Loucy (cell line): ENCODE data around the gene ABHD14A.

ENCODE experiments used
- H2AFZ ChIP-seq: fragments of 200-600 bp; sonication (generic); 2 replicates; pipeline ENCODE4 v1.6.0; 2016; ENCODE audit warnings: antibody characterized with exemption, mild to moderate bottlenecking, low read length, moderate library complexity
- H3F3A ChIP-seq: fragments of 200-600 bp; 2 replicates; pipeline ENCODE4 v1.6.0; 2016; ENCODE audit warnings: antibody characterized with exemption, low read depth, mild to moderate bottlenecking
- H3K27me3 ChIP-seq: fragments of 200-600 bp; sonication (generic); 2 replicates; pipeline ENCODE4 v1.6.1; 2014; ENCODE audit warnings: low read length, mild to moderate bottlenecking; ENCODE audit not compliant: insufficient read depth, poor library complexity, severe bottlenecking
- H3K36me3 ChIP-seq: fragments of 200-600 bp; sonication (generic); 2 replicates; pipeline ENCODE4 v1.6.1; 2016; ENCODE audit warnings: low read length; ENCODE audit not compliant: insufficient read depth
- H3K4me1 ChIP-seq: fragments of 200-600 bp; sonication (generic); 2 replicates; pipeline ENCODE4 v1.5.1; 2014; ENCODE audit warnings: low read length, mild to moderate bottlenecking; ENCODE audit not compliant: insufficient read depth, poor library complexity, severe bottlenecking
- H3K4me2 ChIP-seq: fragments of 200-600 bp; sonication (generic); 2 replicates; pipeline ENCODE4 v1.6.0; 2014; ENCODE audit warnings: antibody characterized with exemption, low read length, low read depth, mild to moderate bottlenecking; ENCODE audit not compliant: poor library complexity, severe bottlenecking
- H3K4me3 ChIP-seq: fragments of 200-600 bp; sonication (generic); 2 replicates; pipeline ENCODE4 v1.5.1; 2014; ENCODE audit warnings: low read length, mild to moderate bottlenecking, mixed read lengths; ENCODE audit not compliant: poor library complexity, severe bottlenecking
- H3K79me2 ChIP-seq: fragments of 200-600 bp; sonication (generic); 2 replicates; pipeline ENCODE4 v1.6.1; 2014; ENCODE audit warnings: low read length; ENCODE audit not compliant: insufficient read depth
- H3K9ac ChIP-seq: fragments of 200-600 bp; sonication (generic); 2 replicates; pipeline ENCODE4 v1.6.0; 2014; ENCODE audit warnings: mild to moderate bottlenecking, low read depth, low read length, moderate library complexity; ENCODE audit not compliant: poor library complexity, severe bottlenecking
- H3K9me2 ChIP-seq: fragments of 200-600 bp; sonication (generic); replicated peaks from 2 replicates; pipeline ENCODE4 v1.6.1; 2016; ENCODE audit warnings: low read depth, low read length, mixed read lengths
- H3K9me3 ChIP-seq: fragments of 200-600 bp; sonication (generic); 2 replicates; pipeline ENCODE4 v1.6.1; 2014; ENCODE audit warnings: mild to moderate bottlenecking, antibody characterized with exemption, low read length, low read depth; ENCODE audit not compliant: insufficient read depth
- H4K20me1 ChIP-seq: fragments of 200-600 bp; sonication (generic); 2 replicates; pipeline ENCODE4 v1.6.0; 2014; ENCODE audit warnings: antibody characterized with exemption, low read length, mild to moderate bottlenecking; ENCODE audit not compliant: insufficient read depth, poor library complexity, severe bottlenecking
- EZH2phosphoT487 ChIP-seq: fragments of 200-600 bp; IDR thresholded peaks from 2 replicates; pipeline ENCODE4 v1.6.1; 2018; ENCODE audit warnings: antibody characterized with exemption, mild to moderate bottlenecking, moderate library complexity, borderline replicate concordance
- TF ChIP-seq, protein P1 (sequence below): fragments of 200-600 bp; sonication (generic); conservative IDR thresholded peaks from 2 replicates; pipeline ENCODE4 v1.5.1; 2014; ENCODE audit warnings: mild to moderate bottlenecking, antibody characterized with exemption, low read length

The ABHD14A gene

DNA sequence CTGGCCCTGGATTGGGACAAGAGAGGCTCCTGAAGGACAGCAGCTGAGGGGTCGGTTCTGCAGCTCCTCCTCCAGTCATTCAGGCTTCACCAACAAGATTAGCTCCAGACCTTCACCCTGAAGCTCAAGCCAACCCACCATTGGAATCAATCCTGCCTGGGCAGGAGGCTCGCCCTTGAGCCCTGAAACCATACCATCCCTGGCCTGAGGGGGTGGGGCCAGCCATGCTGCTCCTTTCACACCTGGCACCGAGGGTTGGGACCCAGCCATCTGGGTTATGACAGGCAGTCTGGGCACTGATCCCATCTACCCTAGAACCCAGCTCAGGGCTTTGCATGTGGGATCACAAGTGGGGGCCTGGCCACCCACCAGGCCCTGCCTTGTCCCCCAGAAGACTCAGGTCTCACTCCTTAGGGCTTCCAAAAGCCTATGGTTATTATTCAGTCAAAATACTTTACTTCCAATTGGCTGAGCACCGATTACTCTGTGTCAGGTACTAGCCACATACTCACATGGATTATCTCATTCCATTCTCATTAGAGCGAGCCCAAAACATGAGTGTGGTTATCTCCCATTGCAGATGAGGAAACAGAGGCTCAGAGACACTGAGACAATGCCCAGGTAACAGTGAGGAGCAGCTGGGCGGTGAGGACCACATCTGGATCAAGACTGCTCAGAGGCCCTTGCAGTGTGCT is 4.1 kb upstream of the ABHD14A start:
- Histone ChIP-seq H3F3A (peaks cover 5% of the 10 kb centered on the region; the same call in 1 of the 2 replicates), H4K20me1 (no peaks in the 10 kb centered on the region), H3K9me2 (no peaks in the 10 kb centered on the region), H3K4me2 (no peak overlapping the region), H3K79me2 (peaks cover 19% of the 10 kb centered on the region), H3K9me3 (no peaks in the 10 kb centered on the region), H3K4me1 (peaks cover 43% of the 10 kb centered on the region), H3K27me3 (no peaks in the 10 kb centered on the region), H3K4me3 (no peak overlapping the region), H3K9ac (no peak overlapping the region), H2AFZ (no peak overlapping the region), H3K36me3 (no peaks in the 10 kb centered on the region)
- TF ChIP-seq, protein P1, sequence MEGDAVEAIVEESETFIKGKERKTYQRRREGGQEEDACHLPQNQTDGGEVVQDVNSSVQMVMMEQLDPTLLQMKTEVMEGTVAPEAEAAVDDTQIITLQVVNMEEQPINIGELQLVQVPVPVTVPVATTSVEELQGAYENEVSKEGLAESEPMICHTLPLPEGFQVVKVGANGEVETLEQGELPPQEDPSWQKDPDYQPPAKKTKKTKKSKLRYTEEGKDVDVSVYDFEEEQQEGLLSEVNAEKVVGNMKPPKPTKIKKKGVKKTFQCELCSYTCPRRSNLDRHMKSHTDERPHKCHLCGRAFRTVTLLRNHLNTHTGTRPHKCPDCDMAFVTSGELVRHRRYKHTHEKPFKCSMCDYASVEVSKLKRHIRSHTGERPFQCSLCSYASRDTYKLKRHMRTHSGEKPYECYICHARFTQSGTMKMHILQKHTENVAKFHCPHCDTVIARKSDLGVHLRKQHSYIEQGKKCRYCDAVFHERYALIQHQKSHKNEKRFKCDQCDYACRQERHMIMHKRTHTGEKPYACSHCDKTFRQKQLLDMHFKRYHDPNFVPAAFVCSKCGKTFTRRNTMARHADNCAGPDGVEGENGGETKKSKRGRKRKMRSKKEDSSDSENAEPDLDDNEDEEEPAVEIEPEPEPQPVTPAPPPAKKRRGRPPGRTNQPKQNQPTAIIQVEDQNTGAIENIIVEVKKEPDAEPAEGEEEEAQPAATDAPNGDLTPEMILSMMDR = no peak
- no peak for TF ChIP-seq EZH2phosphoT487

DNA sequence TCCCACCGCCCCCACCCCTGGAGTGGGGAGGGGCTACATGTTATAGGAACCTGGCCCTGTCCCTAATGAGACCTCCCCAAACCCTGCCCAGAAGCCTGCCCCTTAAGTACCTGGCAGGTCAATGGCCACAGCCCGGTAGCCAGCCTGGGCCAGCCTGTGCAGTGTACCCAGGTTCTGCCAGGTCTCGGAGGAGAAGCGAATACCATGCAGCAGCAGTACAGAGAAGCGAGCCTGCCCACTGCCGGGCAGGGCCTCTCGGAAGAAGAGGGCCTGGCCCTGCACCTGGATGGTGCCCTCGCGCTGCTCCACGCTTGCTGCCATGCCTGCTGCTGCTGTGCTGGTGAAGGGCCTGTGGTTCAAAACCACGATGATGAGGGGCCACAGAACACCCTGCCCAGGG is 3.5 kb upstream of the ABHD14A start:
- Histone ChIP-seq H3K36me3 (no peaks in the 10 kb centered on the region), H2AFZ (no peak overlapping the region), H3K9me2 (no peaks in the 10 kb centered on the region), H3K9me3 (no peaks in the 10 kb centered on the region), H3K4me2 (no peak overlapping the region), H3K4me1 (peaks cover 42% of the 10 kb centered on the region), H3K4me3 (no peak overlapping the region), H3F3A (peaks cover 5% of the 10 kb centered on the region; the same call in 1 of the 2 replicates), H3K27me3 (no peaks in the 10 kb centered on the region), H3K9ac (no peak overlapping the region), H4K20me1 (no peaks in the 10 kb centered on the region), H3K79me2 (peaks cover 19% of the 10 kb centered on the region)
- no peak for TF ChIP-seq EZH2phosphoT487
- TF ChIP-seq, protein P1 = no peak

- H3K79me2 ChIP-seq = peaks cover 14% of the 10 kb centered on the region
- H3F3A ChIP-seq = peaks cover 9% of the 10 kb centered on the region; the same call in 1 of the 2 replicates
- peak overlapping the region; percentile 99 for H3K4me2 ChIP-seq
- no peaks in the 10 kb centered on the region for H4K20me1 ChIP-seq
- TF ChIP-seq, protein P1 = no peak
- TF ChIP-seq EZH2phosphoT487 = no peak
- H2AFZ ChIP-seq = peak overlapping the region; percentile 95
- H3K9me3 ChIP-seq = no peaks in the 10 kb centered on the region
- H3K27me3 ChIP-seq = no peaks in the 10 kb centered on the region
- H3K4me1 ChIP-seq = peaks cover 37% of the 10 kb centered on the region
- no peaks in the 10 kb centered on the region for H3K9me2 ChIP-seq
- H3K4me3 ChIP-seq = peak overlapping the region; percentile 97
- H3K36me3 ChIP-seq = no peaks in the 10 kb centered on the region
- peak overlapping the region; percentile 95 for H3K9ac ChIP-seq
Observed at GRCh38 chr3:51974277-51974962, 444 bp upstream of the ABHD14A start.
